ENCODE results near the gene DNTTIP2. TPM values are rescaled to one million over a fixed set of nuclear protein-coding genes. Genes with fewer than 3 reads are reported as not detected.
"Not testable (repeated sequence)": the region's sequence is repeated elsewhere in the genome, so short reads cannot be mapped to it uniquely, and the experiment has no call there.

Gene DNTTIP2
- polyA plus RNA-seq, 1 experiment: 31.6 TPM

- CTCF ChIA-PET: no interaction called here
Observed at GRCh38 chr1:93865253-93865652, 13.8 kb downstream of the DNTTIP2 start.

GRCh38 chr1:93864175-93864574, 14.8 kb downstream of the DNTTIP2 start:
- no peak for TF ChIP-seq CTCF (IDR thresholded peaks at IDR 0.05; ENCODE audit: low read depth, low read length)
- ChIA-PET POLR2A (no interaction called here), CTCF (interaction anchor here (0.6 kb wide), 1 partner anchor 1064 kb away, joined by 3 read pairs; no protein-coding TSS in a partner anchor)
- Histone ChIP-seq H3K4me3 (ENCODE audit: low read depth, low read length) (no peak overlapping the region), H3K27ac (ENCODE audit: low read depth, low read length) (no peak overlapping the region), H3K27me3 (ENCODE audit: control insufficient read depth, insufficient read depth, low read length) (peaks cover 4% of the 10 kb centered on the region), H3K9me3 (ENCODE audit: control insufficient read depth, insufficient read depth, low read length) (no peaks in the 10 kb centered on the region)
- no peak for DNase-seq (ENCODE audit: low read depth, low spot score)

More at GRCh38 chr1:93865253-93865652, 13.8 kb downstream of the DNTTIP2 start:
- peaks cover 4% of the 10 kb centered on the region for H3K27me3 ChIP-seq (ENCODE audit: control insufficient read depth, insufficient read depth, low read length)
- H3K27ac ChIP-seq (ENCODE audit: low read depth, low read length): no peak overlapping the region
- no peak for TF ChIP-seq CTCF (IDR thresholded peaks at IDR 0.05; ENCODE audit: low read depth, low read length)
- no peak overlapping the region for H3K4me3 ChIP-seq (ENCODE audit: low read depth, low read length)
- no peak for DNase-seq (ENCODE audit: low read depth, low spot score)
- no peaks in the 10 kb centered on the region for H3K9me3 ChIP-seq (ENCODE audit: control insufficient read depth, insufficient read depth, low read length)
- POLR2A ChIA-PET: no interaction called here

GRCh38 chr1:93857653-93858052, 21.4 kb downstream of the DNTTIP2 start:
- H3K27ac ChIP-seq (ENCODE audit: low read depth, low read length); POLR2A ChIA-PET; DNase-seq (ENCODE audit: low read depth, low spot score); H3K27me3 ChIP-seq (ENCODE audit: control insufficient read depth, insufficient read depth, low read length); H3K4me3 ChIP-seq (ENCODE audit: low read depth, low read length); H3K9me3 ChIP-seq (ENCODE audit: control insufficient read depth, insufficient read depth, low read length); CTCF ChIA-PET: not testable (repeated sequence)

GRCh38 chr1:93855983-93856382, 23.0 kb downstream of the DNTTIP2 start:
- H3K27ac ChIP-seq (ENCODE audit: low read depth, low read length); H3K27me3 ChIP-seq (ENCODE audit: control insufficient read depth, insufficient read depth, low read length); DNase-seq (ENCODE audit: low read depth, low spot score); H3K4me3 ChIP-seq (ENCODE audit: low read depth, low read length); POLR2A ChIA-PET; H3K9me3 ChIP-seq (ENCODE audit: control insufficient read depth, insufficient read depth, low read length): not testable (repeated sequence)
- CTCF ChIA-PET: interaction anchor here (1.5 kb wide), 1 partner anchor 552 kb away, joined by 7 read pairs; no protein-coding TSS in a partner anchor

GRCh38 chr1:93853940-93854339, 25.1 kb downstream of the DNTTIP2 start:
- no peak overlapping the region for H3K27ac ChIP-seq (ENCODE audit: low read depth, low read length)
- peaks cover 4% of the 10 kb centered on the region; the same call in 1 of the 2 replicates for H3K9me3 ChIP-seq (ENCODE audit: control insufficient read depth, insufficient read depth, low read length)
- H3K27me3 ChIP-seq (ENCODE audit: control insufficient read depth, insufficient read depth, low read length): no peaks in the 10 kb centered on the region
- no peak overlapping the region for H3K4me3 ChIP-seq (ENCODE audit: low read depth, low read length)
- TF ChIP-seq CTCF (IDR thresholded peaks at IDR 0.05; ENCODE audit: low read depth, low read length): no peak
- CTCF ChIA-PET: no interaction called here
- no peak for DNase-seq (ENCODE audit: low read depth, low spot score)
- POLR2A ChIA-PET: no interaction called here

GRCh38 chr1:93851878-93852277, 27.1 kb downstream of the DNTTIP2 start:
- no peak overlapping the region for H3K27ac ChIP-seq (ENCODE audit: low read depth, low read length)
- H3K4me3 ChIP-seq (ENCODE audit: low read depth, low read length): no peak overlapping the region
- peaks cover 4% of the 10 kb centered on the region; the same call in 1 of the 2 replicates for H3K9me3 ChIP-seq (ENCODE audit: control insufficient read depth, insufficient read depth, low read length)
- H3K27me3 ChIP-seq (ENCODE audit: control insufficient read depth, insufficient read depth, low read length): no peaks in the 10 kb centered on the region
- ChIA-PET CTCF (interaction anchor here (0.9 to 1.6 kb wide), 4 partner anchors 220 to 415 kb away, joined by 3 to 10 read pairs (median 6); no protein-coding TSS in a partner anchor), POLR2A (no interaction called here)
- TF ChIP-seq CTCF (IDR thresholded peaks at IDR 0.05; ENCODE audit: low read depth, low read length): no peak
- no peak for DNase-seq (ENCODE audit: low read depth, low spot score)
